SHP77 (cell line): ENCODE results near the gene TOP1.

ENCODE experiments used
- DNase-seq, 2 experiments: peaks; one replicate each; lab custom pipeline; 2025; lab: John Stamatoyannopoulos, UW

The TOP1 gene

GRCh38 chr20:41169791-41170351 lies 141.2 kb downstream of the TOP1 start:
- DNase-seq: no peak

GRCh38 chr20:41170386-41171105 lies 141.9 kb downstream of the TOP1 start:
- no peak for DNase-seq

GRCh38 chr20:41171736-41172295 lies 143.2 kb downstream of the TOP1 start:
- DNase-seq: no peak

- DNase-seq: no peak
These were observed 143.9 kb downstream of the TOP1 start for GRCh38 chr20:41172296-41173140.

DNA sequence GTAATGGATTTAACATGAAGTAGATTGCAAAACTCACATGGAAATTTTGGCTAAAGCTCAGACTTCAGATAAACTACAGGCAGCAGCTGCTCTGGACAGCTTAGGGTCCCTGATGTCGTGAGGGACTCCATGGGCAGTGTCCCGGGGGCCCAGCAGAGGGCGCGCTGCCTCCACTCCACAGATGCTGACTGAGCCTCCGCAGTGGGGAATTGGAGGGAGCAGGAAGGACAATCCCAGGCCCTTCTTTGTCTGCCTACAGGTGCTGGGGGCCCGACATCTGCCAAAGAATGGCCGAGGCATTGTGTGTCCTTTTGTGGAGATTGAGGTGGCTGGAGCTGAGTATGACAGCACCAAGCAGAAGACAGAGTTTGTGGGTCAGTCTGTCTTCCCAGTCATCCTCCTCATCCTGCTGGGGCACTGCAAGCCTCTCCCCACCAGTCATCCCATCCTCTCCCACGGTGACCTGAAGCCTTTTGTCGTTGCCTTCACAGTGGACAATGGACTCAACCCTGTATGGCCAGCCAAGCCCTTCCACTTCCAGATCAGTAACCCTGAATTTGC lies 144.6 kb downstream of the TOP1 start:
- peak; percentile 43 to 50 for DNase-seq

DNA sequence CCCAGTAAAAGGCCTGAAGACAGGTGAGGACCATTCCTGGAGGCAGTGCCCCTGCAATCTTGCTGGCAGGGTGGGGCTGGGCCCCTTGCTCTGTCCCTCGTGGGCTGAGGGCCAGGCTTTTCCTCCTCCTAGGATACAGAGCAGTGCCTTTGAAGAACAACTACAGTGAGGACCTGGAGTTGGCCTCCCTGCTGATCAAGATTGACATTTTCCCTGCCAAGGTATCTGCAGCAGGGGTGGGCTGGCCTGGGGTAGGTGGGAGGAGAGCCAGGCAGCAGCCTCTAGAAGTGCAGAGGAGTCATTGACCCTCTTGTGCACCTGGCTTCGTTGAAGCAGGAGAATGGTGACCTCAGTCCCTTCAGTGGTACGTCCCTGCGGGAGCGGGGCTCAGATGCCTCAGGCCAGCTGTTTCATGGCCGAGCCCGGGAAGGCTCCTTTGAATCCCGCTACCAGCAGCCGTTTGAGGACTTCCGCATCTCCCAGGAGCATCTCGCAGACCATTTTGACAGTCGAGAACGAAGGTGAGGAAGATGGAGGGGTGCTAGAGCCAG lies 145.2 kb downstream of the TOP1 start:
- DNase-seq: no peak
